HG03565 (cell line): ENCODE data around the gene ENTREP3.
"Not testable (repeated sequence)": the region's sequence is repeated elsewhere in the genome, so short reads cannot be mapped to it uniquely, and the experiment has no call there.

Source experiments
- ATAC-seq: cut with Tn5 transposase; IDR thresholded peaks from one replicate; pipeline ENCODE4 v1.9.1; 2021; ENCODE audit warnings: mild to moderate bottlenecking, moderate library complexity; ENCODE audit not compliant: unreplicated experiment

Gene ENTREP3, protein sequence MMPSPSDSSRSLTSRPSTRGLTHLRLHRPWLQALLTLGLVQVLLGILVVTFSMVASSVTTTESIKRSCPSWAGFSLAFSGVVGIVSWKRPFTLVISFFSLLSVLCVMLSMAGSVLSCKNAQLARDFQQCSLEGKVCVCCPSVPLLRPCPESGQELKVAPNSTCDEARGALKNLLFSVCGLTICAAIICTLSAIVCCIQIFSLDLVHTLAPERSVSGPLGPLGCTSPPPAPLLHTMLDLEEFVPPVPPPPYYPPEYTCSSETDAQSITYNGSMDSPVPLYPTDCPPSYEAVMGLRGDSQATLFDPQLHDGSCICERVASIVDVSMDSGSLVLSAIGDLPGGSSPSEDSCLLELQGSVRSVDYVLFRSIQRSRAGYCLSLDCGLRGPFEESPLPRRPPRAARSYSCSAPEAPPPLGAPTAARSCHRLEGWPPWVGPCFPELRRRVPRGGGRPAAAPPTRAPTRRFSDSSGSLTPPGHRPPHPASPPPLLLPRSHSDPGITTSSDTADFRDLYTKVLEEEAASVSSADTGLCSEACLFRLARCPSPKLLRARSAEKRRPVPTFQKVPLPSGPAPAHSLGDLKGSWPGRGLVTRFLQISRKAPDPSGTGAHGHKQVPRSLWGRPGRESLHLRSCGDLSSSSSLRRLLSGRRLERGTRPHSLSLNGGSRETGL

GRCh38 chr1:155255243-155256007 is at the start of gene ENTREP3:
Gene ENTREP3 (minus strand): TSS chr1:155255483. CDS start chr1:155254877, 606 bp downstream.
- ATAC-seq: no peak

DNA sequence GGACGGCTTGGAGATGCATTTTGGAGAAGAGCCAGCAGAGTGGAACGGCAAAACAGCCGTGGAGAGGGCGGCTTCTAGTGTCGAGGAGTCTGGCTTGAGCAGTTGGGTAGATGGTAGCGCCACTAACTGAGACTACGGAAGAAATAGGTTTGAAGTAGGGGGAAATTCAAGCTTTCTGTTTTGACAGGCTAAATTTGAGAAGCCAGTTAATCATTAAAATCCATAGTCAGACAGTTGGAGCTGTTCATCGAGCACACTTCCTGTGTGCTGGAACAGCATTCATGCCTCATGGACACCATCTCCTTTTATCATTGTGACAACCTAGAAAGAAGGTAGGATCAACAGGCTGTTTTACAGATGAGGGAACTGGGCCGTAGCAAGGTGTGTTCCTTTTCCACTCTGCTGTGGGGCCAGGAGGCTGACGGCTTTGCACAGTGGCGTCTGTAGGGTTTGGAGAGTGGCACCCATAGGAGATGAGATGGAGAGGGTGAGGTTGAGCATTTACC is 49.3 kb upstream of the ENTREP3 start:
- no peak for ATAC-seq

DNA sequence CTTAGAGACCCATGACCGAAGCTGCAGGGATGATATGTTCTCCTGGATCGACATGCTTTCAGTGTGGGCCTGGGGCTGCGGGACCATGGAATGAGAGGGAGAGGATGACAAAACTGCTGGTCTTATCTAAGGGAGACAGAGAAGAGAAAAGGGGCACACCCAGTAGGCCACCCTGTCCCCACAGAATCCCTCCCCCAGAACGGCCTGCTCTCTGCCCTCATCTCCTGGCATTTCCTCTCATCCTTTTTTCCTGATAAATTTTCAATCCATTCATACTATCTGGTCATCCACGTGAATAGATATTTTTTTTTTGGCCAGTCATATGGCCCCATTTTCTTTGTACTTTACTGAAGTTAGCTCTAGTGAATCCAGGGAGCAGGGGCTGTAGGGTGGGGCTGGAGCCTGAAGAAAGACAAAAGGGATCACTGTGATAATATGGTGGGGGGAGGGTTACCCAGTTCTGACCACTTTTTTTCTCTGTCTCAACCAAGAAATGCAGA is 46.1 kb upstream of the ENTREP3 start, which contains the start of gene PKLR:
Gene PKLR (minus strand): TSS at position 97 of the 500 bp plus-strand sequence. CDS start 43 bp downstream, at position 54.
- ATAC-seq: no peak

DNA sequence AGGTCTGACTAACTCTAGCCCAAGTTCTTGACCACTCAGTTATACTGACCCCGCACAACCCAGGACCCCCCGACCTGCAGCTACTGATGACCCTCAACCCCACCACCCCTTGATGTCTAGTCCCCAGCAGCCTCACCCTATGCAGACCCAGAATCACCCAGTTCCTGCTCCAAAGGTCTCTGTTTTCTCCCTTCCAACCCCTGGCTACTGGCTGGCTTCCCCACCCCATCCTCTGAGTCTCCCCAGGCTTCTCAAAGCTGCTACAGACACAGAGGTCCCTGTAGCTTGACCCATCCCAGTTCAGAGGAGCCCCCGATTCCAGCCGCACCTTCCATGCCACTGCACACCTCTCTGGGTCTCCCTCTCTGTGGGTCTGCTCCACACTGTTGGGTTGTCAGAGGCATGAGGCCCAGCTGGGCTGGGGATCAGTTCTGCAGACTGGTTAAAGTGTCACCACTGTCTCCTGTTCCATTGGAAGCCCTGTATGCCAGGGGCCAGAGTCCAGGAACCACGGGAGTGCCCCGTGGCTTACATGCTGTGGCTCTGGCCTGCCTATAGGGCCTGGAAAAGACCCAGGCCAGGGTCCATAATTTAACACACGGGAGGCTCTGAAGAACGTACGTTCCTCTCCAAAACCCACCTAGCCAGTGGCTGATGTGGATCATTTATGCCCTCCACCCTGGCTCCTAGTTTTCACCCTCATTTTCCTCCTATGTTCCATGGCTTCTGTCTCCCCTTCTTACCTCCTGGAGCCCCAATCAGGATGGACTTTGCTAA is 45.5 kb upstream of the ENTREP3 start:
- no peak for ATAC-seq

DNA sequence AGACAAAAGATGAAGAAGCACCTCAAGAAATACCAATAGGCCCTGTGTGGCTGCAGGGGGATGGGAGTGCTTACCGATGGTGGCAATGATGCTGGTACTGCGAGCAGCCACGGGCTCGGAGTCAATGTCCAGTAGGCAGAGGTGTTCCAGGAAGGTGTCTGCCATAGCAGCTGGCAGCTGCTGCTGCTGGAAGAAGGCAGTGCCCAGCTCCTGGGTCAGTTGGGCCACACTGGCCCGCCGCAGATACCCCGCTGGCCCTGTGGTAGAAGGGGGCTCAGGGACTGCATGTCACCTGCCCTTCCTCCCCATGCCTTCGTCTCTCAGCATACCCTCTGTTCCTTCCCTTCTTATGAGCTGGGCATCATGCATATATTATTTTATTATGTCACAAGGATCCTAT is 44.7 kb upstream of the ENTREP3 start:
- no peak for ATAC-seq

DNA sequence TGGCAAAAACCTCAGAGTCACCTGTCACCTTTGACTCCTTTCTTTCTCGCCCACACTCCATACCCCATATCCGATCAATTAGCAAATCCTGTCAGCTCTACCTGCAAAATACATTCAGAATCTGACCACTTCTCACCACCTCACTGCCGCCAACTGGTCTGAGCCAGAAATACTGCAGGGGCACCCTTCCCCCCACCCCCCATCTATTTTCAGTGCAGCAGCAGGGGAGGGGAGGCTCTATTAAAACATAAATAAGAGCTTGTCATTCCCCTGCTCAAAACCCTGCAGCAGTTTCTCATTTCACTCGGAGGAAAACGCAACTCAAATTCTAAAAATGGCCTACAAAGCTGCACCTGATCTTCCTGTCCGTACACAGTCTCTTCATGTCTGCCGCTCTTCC is 42.1 kb upstream of the ENTREP3 start:
- ATAC-seq: no peak

DNA sequence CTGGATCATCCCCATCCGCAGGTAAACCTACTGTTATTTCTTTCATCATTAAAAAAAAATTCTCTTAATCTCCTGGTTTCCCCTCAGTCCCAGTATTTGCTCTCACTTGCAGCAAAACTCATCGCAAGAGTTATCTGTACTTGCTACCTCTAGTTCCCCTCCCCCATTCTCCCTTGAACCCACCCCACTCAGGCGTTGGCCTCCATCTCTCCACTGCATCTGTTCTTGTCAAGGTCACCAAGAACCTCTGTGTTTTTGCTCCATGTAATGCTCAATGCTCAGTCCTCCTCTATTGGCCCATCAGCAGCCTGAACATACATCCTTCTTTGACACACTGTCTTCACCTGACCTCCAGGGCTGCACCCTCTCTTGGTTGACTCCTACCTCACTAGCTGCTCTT is 41.4 kb upstream of the ENTREP3 start:
- no peak for ATAC-seq

- ATAC-seq: no peak
These were observed 40.6 kb upstream of the ENTREP3 start for GRCh38 chr1:155295942-155296267.

DNA sequence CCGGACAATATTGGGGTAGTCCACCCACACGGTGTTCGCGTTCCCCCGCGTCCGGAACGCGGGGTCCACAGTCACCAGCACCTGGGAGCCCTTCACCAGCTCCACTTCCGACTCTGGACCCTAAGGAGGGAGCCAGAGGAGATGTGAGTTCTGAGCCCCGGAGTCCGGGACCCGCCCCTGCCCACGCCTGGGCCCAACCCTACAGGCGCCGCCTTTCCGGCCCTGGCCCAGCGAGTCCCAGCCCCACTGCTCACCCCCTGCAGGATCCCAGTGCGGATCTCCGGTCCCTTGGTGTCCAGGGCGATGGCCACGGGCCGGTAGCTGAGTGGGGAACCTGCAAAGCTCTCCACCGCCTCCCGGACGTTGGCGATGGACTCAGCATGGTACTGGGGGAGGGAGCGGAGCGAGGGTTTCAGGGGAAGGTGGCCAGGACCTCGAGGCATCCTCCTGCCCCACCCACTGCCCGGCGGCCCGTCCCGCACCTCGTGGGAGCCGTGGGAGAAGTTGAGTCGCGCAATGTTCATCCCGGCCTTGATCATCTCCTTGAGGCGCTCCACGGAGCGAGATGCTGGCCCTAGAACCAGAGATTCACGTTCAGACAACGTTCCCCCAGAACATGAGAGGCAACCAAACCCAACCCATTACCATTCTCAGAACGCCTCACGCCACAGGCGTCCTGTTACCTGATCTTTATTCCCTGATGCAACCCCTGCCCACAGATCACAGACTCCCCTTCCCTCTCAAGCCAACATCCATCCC is 40.1 kb upstream of the ENTREP3 start:
- ATAC-seq: no peak

DNA sequence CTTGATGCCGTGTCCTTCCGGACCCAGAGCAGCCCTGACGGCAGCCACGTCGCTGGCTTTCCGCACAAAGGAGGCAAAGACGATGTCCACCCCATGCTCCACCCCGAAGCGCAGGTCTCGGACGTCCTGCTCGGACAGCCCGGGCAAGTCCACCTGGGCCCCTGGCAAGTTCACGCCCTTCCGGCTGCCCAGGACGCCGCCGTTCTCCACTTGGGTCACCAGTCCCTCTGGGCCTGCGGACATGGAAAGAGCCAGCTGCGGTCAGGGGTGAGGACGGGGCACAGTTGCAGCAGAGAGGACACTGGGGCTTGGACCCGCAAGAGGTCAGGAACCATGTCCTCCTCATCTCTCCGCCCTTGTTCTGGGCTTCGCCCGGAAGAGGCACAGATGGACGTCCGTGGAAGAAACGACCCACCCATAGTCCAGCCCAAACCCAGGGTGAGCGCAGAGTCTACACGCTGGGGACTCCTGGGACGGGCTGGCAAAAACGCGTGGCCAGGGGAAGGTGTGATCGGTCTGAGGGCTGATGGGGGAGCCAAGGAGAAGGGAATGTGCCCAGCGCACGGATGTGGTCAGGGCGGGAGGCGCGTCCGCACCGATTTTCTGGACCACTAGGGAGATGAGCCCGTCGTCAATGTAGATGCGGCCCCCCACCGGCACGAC is 39.4 kb upstream of the ENTREP3 start:
- no peak for ATAC-seq

- no peak for ATAC-seq
These were observed 37.9 kb upstream of the ENTREP3 start for GRCh38 chr1:155293086-155293749.

- ATAC-seq: not testable (repeated sequence)
These were observed 35.7 kb upstream of the ENTREP3 start for GRCh38 chr1:155291006-155291405.

DNA sequence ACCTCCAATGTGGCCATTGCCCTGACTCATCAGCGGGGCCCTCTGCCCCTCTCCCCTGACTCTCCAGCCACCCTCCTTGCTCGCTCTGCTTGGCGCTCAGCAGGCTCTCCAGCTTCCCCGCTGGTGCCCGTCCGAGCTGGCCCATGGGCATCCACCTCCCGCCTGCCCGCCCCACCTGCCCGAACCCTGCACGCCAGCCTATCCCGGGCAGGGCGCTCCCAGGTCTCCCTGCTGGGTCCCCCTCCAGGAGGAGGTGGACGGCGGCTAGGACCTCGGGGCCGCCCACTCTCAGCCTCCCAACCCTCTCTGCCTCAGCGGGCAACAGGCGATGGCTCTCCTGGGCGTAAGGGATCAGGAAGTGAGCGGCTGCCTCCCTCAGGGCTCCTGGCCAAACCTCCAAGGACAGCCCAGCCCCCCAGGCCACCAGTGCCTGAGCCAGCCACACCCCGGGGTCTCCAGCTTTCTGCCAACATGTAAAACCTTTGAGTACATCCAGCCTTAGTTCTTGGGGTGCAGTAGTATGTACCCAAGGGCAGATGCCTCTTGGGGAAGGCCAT is 32.8 kb upstream of the ENTREP3 start:
- ATAC-seq: no peak

DNA sequence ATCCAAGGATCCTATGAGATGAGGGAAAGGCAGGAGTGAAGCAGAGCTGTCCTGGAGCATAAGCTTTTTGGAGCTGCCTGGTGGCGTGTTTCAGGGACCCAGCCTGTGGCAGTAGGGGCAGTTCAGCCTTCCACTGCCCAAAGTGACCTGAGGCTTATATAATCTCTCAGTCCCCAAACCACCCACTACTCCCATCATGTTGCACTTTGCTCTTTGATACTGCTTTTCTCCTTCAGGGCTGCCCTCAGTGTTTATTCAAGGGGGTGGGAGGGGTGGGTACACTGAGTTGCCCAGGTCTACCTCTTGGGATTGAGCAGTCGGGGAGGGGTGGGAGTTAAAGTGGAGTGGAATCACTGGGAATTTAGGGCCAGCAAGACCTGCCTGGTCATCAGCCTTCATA is 31.3 kb upstream of the ENTREP3 start:
- no peak for ATAC-seq

- ATAC-seq: no peak
These were observed 30.4 kb upstream of the ENTREP3 start for GRCh38 chr1:155285631-155286044.

GRCh38 chr1:155285063-155285462 is 29.8 kb upstream of the ENTREP3 start:
- ATAC-seq: no peak

DNA sequence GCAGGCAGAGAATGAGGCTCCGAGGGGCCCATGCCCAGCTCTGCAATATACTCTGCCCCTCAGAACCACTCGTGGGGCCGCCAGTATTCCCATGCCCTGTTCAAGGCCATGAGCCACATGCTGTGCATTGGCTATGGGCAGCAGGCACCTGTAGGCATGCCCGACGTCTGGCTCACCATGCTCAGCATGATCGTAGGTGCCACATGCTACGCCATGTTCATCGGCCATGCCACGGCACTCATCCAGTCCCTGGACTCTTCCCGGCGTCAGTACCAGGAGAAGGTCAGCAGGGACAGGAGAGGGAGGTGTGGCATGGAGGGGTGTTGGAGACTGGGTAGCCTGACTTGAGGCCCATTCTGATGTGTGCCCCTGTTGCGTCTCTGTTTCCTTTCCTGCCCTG is 29.2 kb upstream of the ENTREP3 start:
- ATAC-seq: no peak

DNA sequence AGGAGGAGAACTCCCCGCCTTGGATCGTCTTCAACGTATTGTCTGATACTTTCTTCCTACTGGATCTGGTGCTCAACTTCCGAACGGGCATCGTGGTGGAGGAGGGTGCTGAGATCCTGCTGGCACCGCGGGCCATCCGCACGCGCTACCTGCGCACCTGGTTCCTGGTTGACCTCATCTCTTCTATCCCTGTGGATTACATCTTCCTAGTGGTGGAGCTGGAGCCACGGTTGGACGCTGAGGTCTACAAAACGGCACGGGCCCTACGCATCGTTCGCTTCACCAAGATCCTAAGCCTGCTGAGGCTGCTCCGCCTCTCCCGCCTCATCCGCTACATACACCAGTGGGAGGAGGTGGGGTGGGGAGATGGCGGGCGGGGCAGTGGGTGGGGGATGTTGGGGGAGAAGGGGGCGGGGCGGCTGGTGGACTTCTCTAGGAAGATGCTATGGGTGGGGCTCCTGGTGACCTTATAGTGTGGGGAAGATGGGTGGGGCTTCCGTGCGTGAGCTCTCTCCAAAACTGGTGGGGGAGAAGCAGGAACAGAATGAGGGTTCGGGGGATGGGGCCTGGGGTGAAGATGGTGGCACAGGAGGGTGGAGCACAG is 27.3 kb upstream of the ENTREP3 start:
- ATAC-seq: no peak
